ENCODE measurements around the gene GPR17. TPM values are rescaled to one million over a fixed set of nuclear protein-coding genes. Genes with fewer than 3 reads are reported as not detected.

GPR17 gene
- total RNA-seq, 1 donor from 2014 or later: not detected

DNA sequence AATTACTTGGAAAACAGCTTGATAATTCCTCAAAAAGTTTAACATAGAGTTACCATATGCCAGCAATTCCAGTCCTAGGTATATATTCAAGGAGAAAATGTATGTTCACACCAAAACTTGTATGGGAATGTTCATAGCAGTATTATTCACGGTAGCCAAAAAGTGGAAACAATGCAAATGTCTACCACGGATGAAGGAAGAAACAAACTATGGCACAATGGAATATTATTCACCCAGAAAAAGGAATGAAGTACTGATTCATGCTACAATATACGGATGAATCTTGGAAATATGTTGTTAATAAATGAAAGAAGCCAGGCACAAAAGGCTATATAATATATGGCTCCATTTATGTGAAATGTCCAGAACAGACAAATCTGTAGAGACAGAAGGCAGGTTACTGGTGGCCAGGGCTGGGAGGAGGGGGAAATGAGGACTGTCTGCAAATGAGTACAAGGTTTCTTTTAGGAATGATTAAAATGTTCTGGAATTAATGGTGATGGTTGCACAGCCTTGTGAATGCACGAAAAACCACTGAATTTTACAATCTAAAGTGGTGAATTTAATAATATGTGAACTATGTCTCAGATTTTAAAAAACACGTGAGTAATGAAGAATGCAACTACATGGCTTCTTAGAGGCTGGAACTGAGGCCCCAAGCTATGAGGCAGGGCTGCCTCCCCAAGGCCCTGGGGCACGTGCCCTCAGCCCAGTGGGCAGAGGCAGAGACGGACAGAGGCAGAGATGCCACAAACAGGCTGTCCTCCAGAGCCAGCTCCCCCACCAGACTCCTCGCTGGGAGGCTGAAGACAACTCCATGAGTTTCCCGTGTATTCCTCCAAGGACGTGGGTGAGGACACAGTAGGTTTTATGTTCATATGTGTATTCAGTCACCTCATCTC lies 24.4 kb downstream of the GPR17 start:
- no peak for DNase-seq (ENCODE audit: low read depth)

- DNase-seq (ENCODE audit: low read depth): no peak
These were observed 25.0 kb downstream of the GPR17 start for GRCh38 chr2:127670957-127671290.

GRCh38 chr2:127671557-127672302 lies 25.8 kb downstream of the GPR17 start:
- no peak for DNase-seq (ENCODE audit: low read depth)

GRCh38 chr2:127672341-127673224 lies 26.6 kb downstream of the GPR17 start:
- no peak for DNase-seq (ENCODE audit: low read depth)

DNA sequence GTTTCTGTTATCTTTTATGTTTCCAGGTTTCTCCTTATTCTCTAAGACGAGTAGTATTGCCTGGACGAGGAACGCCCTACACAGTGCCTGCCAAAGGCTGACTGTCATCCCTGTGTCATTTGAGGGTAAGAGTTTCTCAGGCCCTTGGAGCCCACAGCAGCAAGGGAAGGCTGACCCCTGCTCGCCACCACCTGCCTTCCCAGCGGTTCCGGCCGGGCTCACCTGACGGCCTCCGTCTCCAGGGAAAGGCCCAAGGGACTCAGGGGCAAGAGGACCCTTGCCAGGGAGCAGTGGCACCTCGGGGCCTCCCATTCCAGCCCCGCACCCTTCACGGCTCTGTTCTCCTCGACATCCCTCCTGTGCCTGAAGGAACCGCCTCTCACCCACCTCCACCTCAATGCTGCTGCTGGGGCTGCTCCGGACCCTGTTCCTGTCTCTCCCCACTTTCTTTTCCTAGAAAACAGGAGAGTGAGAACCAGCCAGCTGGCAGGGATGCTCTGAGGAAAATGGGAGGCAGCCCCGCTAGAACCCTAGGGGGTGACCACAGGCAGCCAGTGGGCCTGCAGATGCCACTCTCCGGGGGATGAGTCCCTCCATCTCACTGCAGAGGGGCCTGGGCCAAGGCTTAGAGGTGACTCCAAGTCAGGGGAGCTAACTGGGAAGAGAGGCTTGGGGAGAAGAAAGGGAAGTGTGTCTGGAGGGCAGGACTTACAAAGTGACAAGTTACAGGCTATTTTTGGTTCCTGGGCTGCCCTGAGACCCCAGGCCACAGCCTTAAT lies 27.5 kb downstream of the GPR17 start:
- DNase-seq (ENCODE audit: low read depth): no peak

DNA sequence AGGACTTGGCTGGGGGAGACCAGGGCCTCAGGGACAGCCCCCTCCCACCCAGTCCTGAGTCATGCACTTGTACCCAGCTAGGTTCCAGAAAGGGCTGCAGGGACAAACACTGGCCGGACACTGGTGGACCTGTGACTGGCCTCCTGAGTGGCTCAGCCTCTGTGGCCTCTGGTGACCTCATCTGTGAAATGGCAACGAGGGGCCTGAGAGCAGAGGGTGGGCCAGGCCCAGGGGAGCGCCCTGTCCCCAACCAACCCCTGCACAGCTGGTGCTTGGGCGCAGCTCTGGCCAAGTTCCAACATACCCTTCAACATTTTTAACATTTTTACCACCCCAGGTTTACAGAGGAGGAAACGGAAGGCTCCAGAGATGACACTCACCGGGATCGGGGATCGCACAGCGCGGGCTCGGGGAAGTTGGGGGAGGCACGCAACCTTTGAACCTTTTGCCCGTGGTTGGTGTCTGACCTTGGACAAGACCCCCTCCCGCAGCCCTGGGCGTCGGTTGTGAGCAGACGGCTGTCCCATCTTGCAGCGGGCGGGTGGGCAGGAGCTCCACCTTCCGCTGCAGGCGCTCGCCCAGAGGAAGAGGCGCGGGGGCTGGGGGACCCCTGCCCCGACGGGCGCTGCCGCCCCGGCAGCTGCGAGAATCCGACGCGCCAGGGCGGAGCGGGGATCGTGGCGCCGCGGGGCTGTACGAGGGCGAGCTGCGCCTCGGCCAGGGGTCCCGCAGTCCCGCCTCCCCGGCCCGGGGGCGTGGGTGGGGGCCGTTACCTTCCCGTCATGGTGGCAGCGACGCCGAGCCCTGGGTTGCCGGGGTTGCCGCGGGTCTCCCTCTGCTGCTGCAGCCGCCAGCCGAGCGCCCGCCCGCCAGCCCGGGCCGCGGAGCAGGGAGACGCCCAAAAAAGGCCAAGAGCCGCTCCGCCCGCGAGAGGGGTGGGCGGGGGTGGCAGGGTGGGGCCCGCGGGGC lies 28.6 kb downstream of the GPR17 start:
- no peak for DNase-seq (ENCODE audit: low read depth)

DNA sequence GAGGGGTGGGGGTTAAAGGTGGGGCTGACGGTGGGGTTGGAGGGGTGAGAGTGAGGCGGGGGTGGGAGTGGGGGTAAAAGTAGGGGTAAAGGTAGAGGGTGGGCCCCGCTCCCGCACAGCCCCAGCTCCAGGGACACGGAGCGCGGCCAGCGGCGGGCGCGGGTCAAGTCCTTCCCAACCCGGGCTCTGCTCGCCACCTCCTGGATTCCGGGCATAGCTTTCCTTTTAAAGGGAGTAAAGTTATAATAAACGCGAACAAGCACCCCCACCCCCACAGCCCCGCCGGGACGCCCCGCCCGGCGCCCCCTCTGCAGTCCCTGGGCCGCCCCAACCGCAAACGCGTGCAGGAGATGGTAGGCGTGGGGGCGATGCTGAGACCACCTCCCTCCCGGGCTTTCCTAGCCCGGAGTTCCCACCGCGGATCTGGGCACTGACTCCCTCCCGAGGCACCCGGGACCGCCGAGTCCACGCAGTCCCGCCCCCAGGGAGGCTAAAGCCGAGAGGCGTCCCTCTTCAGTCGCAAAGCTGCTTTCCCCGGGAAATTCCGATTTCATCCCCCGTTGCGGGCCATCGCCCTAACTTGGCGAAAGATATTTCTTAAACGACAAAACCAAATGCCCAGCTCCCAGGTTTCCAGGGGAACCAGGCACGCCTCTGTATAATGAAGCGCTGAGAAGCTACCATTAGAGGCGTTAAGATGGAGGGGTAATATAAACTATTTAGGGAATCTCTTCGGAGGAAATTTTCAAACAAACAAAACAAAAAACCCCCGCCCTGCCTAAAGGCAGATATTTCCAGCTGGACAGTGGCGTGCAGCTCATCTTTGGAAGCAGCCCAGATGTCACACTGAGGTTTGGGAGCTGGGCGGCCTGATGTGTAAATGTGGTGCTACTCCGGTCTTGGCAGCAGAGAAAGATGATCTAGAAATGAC lies 29.6 kb downstream of the GPR17 start, which contains the start of gene LIMS2:
TSS of gene LIMS2 (minus strand) at position 200 of the 931 bp plus-strand sequence. CDS start 506 bp downstream, outside the sequence.
- DNase-seq (ENCODE audit: low read depth): peak; percentile 4

DNA sequence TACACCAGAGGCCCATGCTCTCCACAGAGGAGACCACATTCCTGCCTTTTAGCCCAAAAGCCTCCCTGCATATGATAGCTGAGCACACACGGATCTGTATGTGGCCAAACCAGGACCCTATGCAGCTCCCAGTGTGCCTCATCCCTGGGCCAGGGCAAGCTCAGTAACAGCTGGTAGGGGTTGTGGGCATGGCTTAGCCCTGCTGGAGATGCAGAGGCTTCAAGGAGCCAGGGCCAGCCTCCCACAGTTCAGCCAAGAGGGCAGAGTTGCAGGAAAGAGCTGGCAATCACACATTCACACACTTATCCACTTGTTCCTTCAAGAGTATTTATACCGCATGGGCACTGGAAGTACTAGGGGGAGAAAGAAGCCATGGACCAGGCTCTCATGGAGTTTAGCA lies 31.0 kb downstream of the GPR17 start:
- DNase-seq (ENCODE audit: low read depth): no peak

GRCh38 chr2:127678531-127678930 lies 32.6 kb downstream of the GPR17 start:
- DNase-seq (ENCODE audit: low read depth): no peak

GRCh38 chr2:127678991-127679390 lies 33.0 kb downstream of the GPR17 start:
- DNase-seq (ENCODE audit: low read depth): no peak

GRCh38 chr2:127679680-127680361 lies 33.9 kb downstream of the GPR17 start:
- DNase-seq (ENCODE audit: low read depth): no peak

DNA sequence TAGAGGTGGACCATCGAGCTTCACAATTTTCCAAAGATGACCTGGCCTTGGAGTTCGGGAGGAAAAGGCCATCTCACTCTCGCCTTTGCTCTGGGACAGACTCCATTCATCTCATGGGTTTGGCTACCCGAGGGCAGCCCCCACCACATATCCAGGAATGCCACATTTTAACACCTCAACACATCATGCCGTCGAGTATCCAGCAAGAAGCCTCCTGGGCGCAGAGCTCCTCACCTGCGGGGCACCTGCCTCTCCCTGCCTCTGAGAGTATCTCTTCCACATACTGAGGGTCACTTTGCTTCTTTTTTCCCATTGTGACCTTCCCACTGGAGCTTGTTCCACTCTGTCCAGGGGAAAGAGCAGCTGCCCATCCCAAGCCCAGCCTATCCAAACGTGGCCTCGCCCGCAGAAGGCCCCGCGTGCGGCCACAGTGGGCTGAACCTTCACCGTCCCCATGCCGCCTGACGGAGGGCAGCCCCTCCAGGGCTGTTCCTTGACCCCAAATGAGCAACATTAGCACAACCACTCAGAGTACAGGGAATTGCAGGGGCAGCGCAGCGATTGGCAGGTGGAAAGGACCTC lies 34.8 kb downstream of the GPR17 start:
- DNase-seq (ENCODE audit: low read depth): no peak

DNA sequence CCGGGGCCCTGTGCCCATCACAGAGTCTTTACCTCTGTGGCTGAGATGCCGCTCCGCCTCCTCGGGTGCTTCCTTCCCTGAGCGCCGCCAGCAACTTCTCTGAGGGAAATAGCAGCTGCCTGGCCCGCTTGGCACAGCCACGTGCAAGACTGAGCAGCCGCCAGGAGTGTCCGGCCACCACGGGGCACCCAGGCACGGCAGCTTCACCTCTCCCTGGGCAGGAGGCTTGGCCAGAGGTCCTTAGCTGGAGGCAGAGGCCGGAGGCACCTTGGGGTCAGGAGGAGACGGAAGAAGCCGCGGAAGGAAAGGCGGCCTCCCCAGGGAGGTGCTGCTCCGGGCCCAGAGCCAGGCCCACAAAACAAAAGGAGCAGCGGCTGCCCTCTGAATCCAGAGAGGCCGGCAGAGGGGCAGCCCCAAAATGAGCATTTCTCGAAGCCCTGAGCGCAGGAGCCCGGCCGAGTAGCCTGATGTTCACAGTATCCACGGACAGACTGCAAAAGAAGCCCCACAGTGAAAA lies 35.4 kb downstream of the GPR17 start:
- DNase-seq (ENCODE audit: low read depth): no peak

DNA sequence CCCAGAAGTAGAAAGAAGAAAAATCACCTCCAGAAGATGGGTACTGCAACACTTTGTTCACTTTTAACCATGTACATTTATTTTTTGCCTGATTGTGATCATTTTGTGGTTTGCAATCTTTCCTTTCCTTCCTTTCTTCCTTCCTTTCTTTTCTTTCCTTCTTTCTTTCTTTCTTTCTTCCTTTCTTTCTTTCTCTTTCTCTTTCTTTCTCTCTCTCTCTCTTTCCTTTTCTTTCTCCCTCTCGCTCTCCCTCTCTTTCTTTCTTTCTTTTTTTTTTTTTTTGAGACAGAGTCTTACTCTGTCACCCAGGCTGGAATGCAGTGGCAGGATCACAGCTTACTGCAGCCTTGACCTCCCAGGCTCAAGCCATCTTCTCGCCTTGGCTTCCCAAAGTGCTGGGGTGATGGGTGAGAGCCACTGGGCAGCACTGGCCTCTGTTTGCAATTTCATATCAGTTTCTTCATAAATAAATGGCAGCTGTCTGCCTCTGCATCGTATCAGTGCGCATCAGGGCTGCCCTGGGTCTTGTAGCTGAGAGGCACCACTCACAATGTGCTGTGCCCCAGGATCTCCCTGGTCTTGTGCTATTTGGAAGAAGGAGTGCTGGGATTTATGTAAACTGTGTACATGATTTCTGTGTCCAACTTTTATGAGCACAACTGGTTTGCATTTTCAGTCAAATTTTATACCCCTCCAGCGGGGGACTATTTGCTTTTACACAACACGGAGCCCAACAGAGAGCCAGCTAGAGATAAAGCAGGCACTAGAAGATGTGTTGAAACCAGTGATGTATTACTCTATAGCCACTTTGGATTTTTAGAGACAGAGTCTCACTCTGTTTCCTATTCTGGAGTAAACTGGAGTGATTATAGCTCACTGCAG lies 36.3 kb downstream of the GPR17 start:
- no peak for DNase-seq (ENCODE audit: low read depth)

GRCh38 chr2:127683056-127683455 lies 37.1 kb downstream of the GPR17 start:
- DNase-seq (ENCODE audit: low read depth): no peak

GRCh38 chr2:127683757-127684156 lies 37.8 kb downstream of the GPR17 start:
- DNase-seq (ENCODE audit: low read depth): no peak
